ENCODE results near the gene DLL3. TPM values are rescaled to one million over a fixed set of nuclear protein-coding genes. Genes with fewer than 3 reads are reported as not detected.

The DLL3 gene
- total RNA-seq, 2 experiments from 2014 or later = 4.4 TPM

GRCh38 chr19:39494661-39495060 is 4.1 kb upstream of the DLL3 start:
- H3K27ac ChIP-seq (ENCODE audit: low read depth, low read length, poor library complexity, severe bottlenecking) = no peak overlapping the region
- H3K9me2 ChIP-seq (ENCODE audit: insufficient read depth, low read length) = no peaks in the 10 kb centered on the region
- H3K4me2 ChIP-seq (ENCODE audit: low read length) = no peak overlapping the region
- no peak overlapping the region for H2AFZ ChIP-seq (ENCODE audit: low read length)
- no peaks in the 10 kb centered on the region for H3K9me3 ChIP-seq (ENCODE audit: low read length)
- CTCF ChIA-PET (ENCODE audit: unreplicated experiment) = no interaction called here
- no peaks in the 10 kb centered on the region for H4K20me1 ChIP-seq (ENCODE audit: insufficient read depth, low read length)
- no peak overlapping the region for H3K4me3 ChIP-seq (ENCODE audit: low read depth, low read length, poor library complexity, severe bottlenecking)
- no TSS peak for BruUV-seq (replicated peaks)
- DNase-seq (ENCODE audit: low spot score) = no peak
- TF ChIP-seq EZH2phosphoT487 (IDR thresholded peaks at IDR 0.05; ENCODE audit: borderline replicate concordance, low read depth, low read length) (no peak), CTCF (conservative IDR thresholded peaks at IDR 0.05; ENCODE audit: low read length) (no peak)
- H3K4me1 ChIP-seq (ENCODE audit: insufficient read depth, low read length, poor library complexity, severe bottlenecking) = peaks cover 28% of the 10 kb centered on the region
- H3K79me2 ChIP-seq (ENCODE audit: insufficient read depth, low read depth, low read length) = no peaks in the 10 kb centered on the region
- POLR2A ChIA-PET = interaction anchor here (0.7 kb wide), 2 partner anchors 40 to 45 kb away, joined by 3 to 4 read pairs; no protein-coding TSS in a partner anchor
- intact Hi-C loops (cut with micrococcal nuclease; ENCODE audit: unreplicated experiment) = no loop called here
- peaks cover 24% of the 10 kb centered on the region for H3K36me3 ChIP-seq (ENCODE audit: insufficient read depth, low read length)

DNA sequence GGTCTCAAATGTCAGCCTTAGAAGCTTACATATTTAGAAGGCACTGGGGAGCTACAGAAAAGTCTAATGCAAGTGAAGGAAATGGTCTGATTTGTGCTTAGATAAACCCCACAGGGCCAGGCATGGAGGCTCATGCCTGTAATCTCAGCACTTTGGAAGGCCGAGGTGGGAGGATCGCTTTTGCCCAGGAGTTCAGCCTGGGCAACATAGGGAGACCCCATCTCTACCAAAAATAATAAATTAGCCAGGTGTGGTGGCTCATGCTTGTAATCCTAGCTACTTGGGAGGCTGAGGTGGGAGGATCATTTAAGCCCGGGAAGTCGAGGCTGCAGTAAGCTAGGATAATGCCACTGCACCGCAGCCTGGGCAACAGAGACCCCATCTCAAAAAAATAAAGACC is 2.7 kb upstream of the DLL3 start:
- POLR2A ChIA-PET = no interaction called here
- DNase-seq (ENCODE audit: low spot score) = no peak
- Histone ChIP-seq H3K79me2 (ENCODE audit: insufficient read depth, low read depth, low read length) (no peaks in the 10 kb centered on the region), H3K36me3 (ENCODE audit: insufficient read depth, low read length) (peaks cover 13% of the 10 kb centered on the region), H4K20me1 (ENCODE audit: insufficient read depth, low read length) (no peaks in the 10 kb centered on the region), H3K27ac (ENCODE audit: low read depth, low read length, poor library complexity, severe bottlenecking) (no peak overlapping the region), H2AFZ (ENCODE audit: low read length) (no peak overlapping the region), H3K4me2 (ENCODE audit: low read length) (no peak overlapping the region), H3K4me1 (ENCODE audit: insufficient read depth, low read length, poor library complexity, severe bottlenecking) (peaks cover 28% of the 10 kb centered on the region), H3K9me3 (ENCODE audit: low read length) (no peaks in the 10 kb centered on the region), H3K9me2 (ENCODE audit: insufficient read depth, low read length) (no peaks in the 10 kb centered on the region), H3K4me3 (ENCODE audit: low read depth, low read length, poor library complexity, severe bottlenecking) (no peak overlapping the region)
- CTCF ChIA-PET (ENCODE audit: unreplicated experiment) = no interaction called here
- no TSS peak for BruUV-seq (replicated peaks)
- intact Hi-C loops (cut with micrococcal nuclease; ENCODE audit: unreplicated experiment) = no loop called here
- no peak for TF ChIP-seq CTCF (conservative IDR thresholded peaks at IDR 0.05; ENCODE audit: low read length)
- no peak for TF ChIP-seq EZH2phosphoT487 (IDR thresholded peaks at IDR 0.05; ENCODE audit: borderline replicate concordance, low read depth, low read length)

GRCh38 chr19:39497701-39497995 is 1.1 kb upstream of the DLL3 start:
- intact Hi-C loops (cut with micrococcal nuclease; ENCODE audit: unreplicated experiment) = no loop called here
- Histone ChIP-seq H3K79me2 (ENCODE audit: insufficient read depth, low read depth, low read length) (no peaks in the 10 kb centered on the region), H4K20me1 (ENCODE audit: insufficient read depth, low read length) (no peaks in the 10 kb centered on the region), H2AFZ (ENCODE audit: low read length) (peak overlapping the region; percentile 81; the same call in 1 of the 2 replicates), H3K27ac (ENCODE audit: low read depth, low read length, poor library complexity, severe bottlenecking) (peak overlapping the region; percentile 67), H3K4me2 (ENCODE audit: low read length) (peak overlapping the region; percentile 66), H3K36me3 (ENCODE audit: insufficient read depth, low read length) (no peaks in the 10 kb centered on the region), H3K4me1 (ENCODE audit: insufficient read depth, low read length, poor library complexity, severe bottlenecking) (peaks cover 30% of the 10 kb centered on the region), H3K9me3 (ENCODE audit: low read length) (no peaks in the 10 kb centered on the region), H3K9me2 (ENCODE audit: insufficient read depth, low read length) (no peaks in the 10 kb centered on the region), H3K4me3 (ENCODE audit: low read depth, low read length, poor library complexity, severe bottlenecking) (peak overlapping the region; percentile 69)
- DNase-seq (ENCODE audit: low spot score) = no peak
- POLR2A ChIA-PET = interaction anchor here (0.7 kb wide), 1 partner anchor 58 kb away, joined by 4 read pairs; no protein-coding TSS in a partner anchor
- CTCF ChIA-PET (ENCODE audit: unreplicated experiment) = interaction anchor here (1.1 to 1.8 kb wide), 2 partner anchors 23 to 57 kb away, joined by 5 to 13 read pairs; no protein-coding TSS in a partner anchor
- TF ChIP-seq CTCF (conservative IDR thresholded peaks at IDR 0.05; ENCODE audit: low read length) = no peak
- no peak for TF ChIP-seq EZH2phosphoT487 (IDR thresholded peaks at IDR 0.05; ENCODE audit: borderline replicate concordance, low read depth, low read length)
- no TSS peak for BruUV-seq (replicated peaks)
